ENCODE results near the gene PSMD14. TPM values are rescaled to one million over a fixed set of nuclear protein-coding genes. Genes with fewer than 3 reads are reported as not detected.

Gene PSMD14
- total and polyA plus RNA-seq, 2 experiments from 2014 or later: 70.2 to 71.0 TPM

GRCh38 chr2:161419638-161420190 is 111.5 kb downstream of the PSMD14 start:
- H3K4me3 ChIP-seq: no peak overlapping the region
- H3K9me2 ChIP-seq (replicated peaks; ENCODE audit: insufficient read depth): no peaks in the 10 kb centered on the region
- H3K27ac ChIP-seq: no peak overlapping the region
- no peaks in the 10 kb centered on the region for H3K79me2 ChIP-seq
- WGBS (ENCODE audit: low lambda C conversion rate, missing lambda C conversion rate): 45% methylated on average over 3 of the region's 3 CpGs
- peaks cover 100% of the 10 kb centered on the region for H3K27me3 ChIP-seq
- no peaks in the 10 kb centered on the region for H3K36me3 ChIP-seq (replicated peaks; ENCODE audit: insufficient read depth, low read depth)
- H3K4me1 ChIP-seq (ENCODE audit: insufficient read depth): peaks cover 20% of the 10 kb centered on the region
- no peak for DNase-seq (ENCODE audit: low spot score)
- no peak overlapping the region for H3K4me2 ChIP-seq
- no peak overlapping the region for H2AFZ ChIP-seq
- no peak for TF ChIP-seq EZH2 (IDR thresholded peaks at IDR 0.05; ENCODE audit: borderline replicate concordance)
- no peak for TF ChIP-seq CTCF (IDR thresholded peaks at IDR 0.05; ENCODE audit: poor library complexity)
- TF ChIP-seq EZH2phosphoT487 (IDR thresholded peaks at IDR 0.05; ENCODE audit: low read depth, severe bottlenecking, unreplicated experiment): no peak
- H4K20me1 ChIP-seq (ENCODE audit: insufficient read depth, poor library complexity, severe bottlenecking): no peaks in the 10 kb centered on the region
- no peaks in the 10 kb centered on the region for H3K9me3 ChIP-seq (ENCODE audit: low read depth)

- Histone ChIP-seq H3K4me3 (no peak overlapping the region), H3K9me3 (ENCODE audit: low read depth) (no peaks in the 10 kb centered on the region), H3K27me3 (peaks cover 100% of the 10 kb centered on the region), H3K79me2 (no peaks in the 10 kb centered on the region), H3K36me3 (replicated peaks; ENCODE audit: insufficient read depth, low read depth) (no peaks in the 10 kb centered on the region), H2AFZ (no peak overlapping the region), H3K27ac (no peak overlapping the region), H3K4me1 (ENCODE audit: insufficient read depth) (peaks cover 16% of the 10 kb centered on the region), H3K9me2 (replicated peaks; ENCODE audit: insufficient read depth) (no peaks in the 10 kb centered on the region), H4K20me1 (ENCODE audit: insufficient read depth, poor library complexity, severe bottlenecking) (no peaks in the 10 kb centered on the region), H3K4me2 (no peak overlapping the region)
- TF ChIP-seq EZH2 (IDR thresholded peaks at IDR 0.05; ENCODE audit: borderline replicate concordance): no peak
- no peak for DNase-seq (ENCODE audit: low spot score)
- 48% methylated on average over 11 of the region's 11 CpGs for WGBS (ENCODE audit: low lambda C conversion rate, missing lambda C conversion rate)
Measured at GRCh38 chr2:161420406-161421074, 112.3 kb downstream of the PSMD14 start.

GRCh38 chr2:161421686-161422085 is 113.5 kb downstream of the PSMD14 start:
- no peak for DNase-seq (ENCODE audit: low spot score)
- Histone ChIP-seq H4K20me1 (ENCODE audit: insufficient read depth, poor library complexity, severe bottlenecking) (no peaks in the 10 kb centered on the region), H3K9me3 (ENCODE audit: low read depth) (no peaks in the 10 kb centered on the region), H3K36me3 (replicated peaks; ENCODE audit: insufficient read depth, low read depth) (no peaks in the 10 kb centered on the region), H3K27ac (no peak overlapping the region), H2AFZ (no peak overlapping the region), H3K4me1 (ENCODE audit: insufficient read depth) (peaks cover 18% of the 10 kb centered on the region), H3K27me3 (peaks cover 100% of the 10 kb centered on the region), H3K4me2 (no peak overlapping the region), H3K4me3 (no peak overlapping the region), H3K9me2 (replicated peaks; ENCODE audit: insufficient read depth) (no peaks in the 10 kb centered on the region), H3K79me2 (no peaks in the 10 kb centered on the region)
- no peak for TF ChIP-seq EZH2phosphoT487 (IDR thresholded peaks at IDR 0.05; ENCODE audit: low read depth, severe bottlenecking, unreplicated experiment)
- no peak for TF ChIP-seq EZH2 (IDR thresholded peaks at IDR 0.05; ENCODE audit: borderline replicate concordance)
- no peak for TF ChIP-seq CTCF (IDR thresholded peaks at IDR 0.05; ENCODE audit: poor library complexity)
- 25% methylated on average over 2 of the region's 2 CpGs for WGBS (ENCODE audit: low lambda C conversion rate, missing lambda C conversion rate)

DNA sequence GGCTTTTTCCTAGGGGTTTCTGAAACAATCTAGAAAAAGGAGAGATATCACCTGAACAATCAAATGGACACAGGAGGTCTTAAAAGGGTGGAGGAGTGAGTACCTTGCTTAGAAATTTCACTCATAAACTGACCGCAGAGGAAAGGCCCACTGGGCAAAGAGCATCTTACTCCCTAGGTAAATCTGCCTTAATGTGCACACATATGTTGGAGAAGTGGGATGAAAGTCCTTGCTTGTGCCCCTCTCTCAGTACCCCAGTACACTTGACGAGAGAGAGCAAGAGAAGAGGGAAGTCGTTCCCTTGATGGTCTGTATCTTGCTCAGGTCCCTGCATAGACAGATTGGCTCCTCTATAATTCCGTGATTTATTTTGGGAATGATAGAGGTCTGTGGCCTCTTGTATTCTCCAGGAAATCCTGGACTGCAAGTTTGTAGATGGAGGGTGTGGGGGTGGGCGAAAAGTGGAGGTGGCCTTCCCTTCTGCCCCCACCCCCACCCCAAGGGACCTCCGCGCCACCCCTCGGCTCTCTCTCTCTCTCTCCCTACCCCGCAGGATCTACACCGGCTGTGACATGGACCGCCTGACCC is 114.7 kb downstream of the PSMD14 start:
- Histone ChIP-seq H3K36me3 (replicated peaks; ENCODE audit: insufficient read depth, low read depth) (no peaks in the 10 kb centered on the region), H3K9me2 (replicated peaks; ENCODE audit: insufficient read depth) (no peaks in the 10 kb centered on the region), H3K79me2 (no peaks in the 10 kb centered on the region), H3K4me1 (ENCODE audit: insufficient read depth) (peaks cover 27% of the 10 kb centered on the region), H3K4me2 (peak overlapping the region; percentile 88), H3K9me3 (ENCODE audit: low read depth) (no peaks in the 10 kb centered on the region), H3K27me3 (peaks cover 100% of the 10 kb centered on the region), H2AFZ (peak overlapping the region; percentile 82), H4K20me1 (ENCODE audit: insufficient read depth, poor library complexity, severe bottlenecking) (no peaks in the 10 kb centered on the region), H3K4me3 (no peak overlapping the region), H3K27ac (no peak overlapping the region)
- TF ChIP-seq EZH2 (IDR thresholded peaks at IDR 0.05; ENCODE audit: borderline replicate concordance): no peak
- TF ChIP-seq EZH2phosphoT487 (IDR thresholded peaks at IDR 0.05; ENCODE audit: low read depth, severe bottlenecking, unreplicated experiment): peak; percentile 13
- no peak for DNase-seq (ENCODE audit: low spot score)
- WGBS (ENCODE audit: low lambda C conversion rate, missing lambda C conversion rate): 22% methylated on average over 8 of the region's 11 CpGs
